ENCODE measurements around the gene LIMA1. TPM values are rescaled to one million over a fixed set of nuclear protein-coding genes. Genes with fewer than 3 reads are reported as not detected.
A peak's percentile ranks its signal among the peaks of the same experiment; 100 is the strongest.

Gene LIMA1
- total RNA-seq, 1 experiment from 2014 or later, result 109 TPM

- DNase-seq (ENCODE audit: low spot score), result peak; percentile 42
Measured at GRCh38 chr12:50218386-50218785, 64.9 kb downstream of the LIMA1 start.

- no peak for DNase-seq (ENCODE audit: low spot score)
Measured at GRCh38 chr12:50217202-50217601, 66.1 kb downstream of the LIMA1 start.

GRCh38 chr12:50215033-50215432, 68.3 kb downstream of the LIMA1 start:
- DNase-seq (ENCODE audit: low spot score), result peak; percentile 33

- DNase-seq (ENCODE audit: low spot score), result no peak
Measured at GRCh38 chr12:50214018-50214417, 69.3 kb downstream of the LIMA1 start.

GRCh38 chr12:50213439-50213838, 69.9 kb downstream of the LIMA1 start:
- DNase-seq (ENCODE audit: low spot score), result no peak

GRCh38 chr12:50212071-50212467, 71.3 kb downstream of the LIMA1 start:
- no peak for DNase-seq (ENCODE audit: low spot score)

GRCh38 chr12:50211392-50212070, 71.8 kb downstream of the LIMA1 start:
- no peak for DNase-seq (ENCODE audit: low spot score)

- DNase-seq (ENCODE audit: low spot score), result no peak
Measured at GRCh38 chr12:50207424-50207823, 75.9 kb downstream of the LIMA1 start.

- no peak for DNase-seq (ENCODE audit: low spot score)
Measured at GRCh38 chr12:50205648-50206047, 77.7 kb downstream of the LIMA1 start.

- DNase-seq (ENCODE audit: low spot score), result no peak
Measured at GRCh38 chr12:50203691-50204090, 79.6 kb downstream of the LIMA1 start.

- DNase-seq (ENCODE audit: low spot score), result no peak
Measured at GRCh38 chr12:50201987-50202521, 81.3 kb downstream of the LIMA1 start.

GRCh38 chr12:50200552-50201273, 82.6 kb downstream of the LIMA1 start:
- no peak for DNase-seq (ENCODE audit: low spot score)

GRCh38 chr12:50198829-50199228, 84.5 kb downstream of the LIMA1 start:
- DNase-seq (ENCODE audit: low spot score), result no peak

GRCh38 chr12:50197297-50197727, 86.0 kb downstream of the LIMA1 start:
- DNase-seq (ENCODE audit: low spot score), result no peak

GRCh38 chr12:50196537-50196936, 86.8 kb downstream of the LIMA1 start:
- DNase-seq (ENCODE audit: low spot score), result no peak

- DNase-seq (ENCODE audit: low spot score), result no peak
Measured at GRCh38 chr12:50195832-50196231, 87.5 kb downstream of the LIMA1 start.

GRCh38 chr12:50192908-50193307, 90.4 kb downstream of the LIMA1 start:
- DNase-seq (ENCODE audit: low spot score), result no peak

GRCh38 chr12:50192236-50192635, 91.1 kb downstream of the LIMA1 start:
- no peak for DNase-seq (ENCODE audit: low spot score)

GRCh38 chr12:50190859-50191258, 92.5 kb downstream of the LIMA1 start:
- DNase-seq (ENCODE audit: low spot score), result no peak

GRCh38 chr12:50188875-50189575, 94.3 kb downstream of the LIMA1 start:
- DNase-seq (ENCODE audit: low spot score), result no peak

- no peak for DNase-seq (ENCODE audit: low spot score)
Measured at GRCh38 chr12:50188241-50188781, 95.0 kb downstream of the LIMA1 start.

Data from H4 (cell line).